ENCODE results near the gene FHOD1.
A peak's percentile ranks its signal among the peaks of the same experiment; 100 is the strongest.

FHOD1 gene

DNA sequence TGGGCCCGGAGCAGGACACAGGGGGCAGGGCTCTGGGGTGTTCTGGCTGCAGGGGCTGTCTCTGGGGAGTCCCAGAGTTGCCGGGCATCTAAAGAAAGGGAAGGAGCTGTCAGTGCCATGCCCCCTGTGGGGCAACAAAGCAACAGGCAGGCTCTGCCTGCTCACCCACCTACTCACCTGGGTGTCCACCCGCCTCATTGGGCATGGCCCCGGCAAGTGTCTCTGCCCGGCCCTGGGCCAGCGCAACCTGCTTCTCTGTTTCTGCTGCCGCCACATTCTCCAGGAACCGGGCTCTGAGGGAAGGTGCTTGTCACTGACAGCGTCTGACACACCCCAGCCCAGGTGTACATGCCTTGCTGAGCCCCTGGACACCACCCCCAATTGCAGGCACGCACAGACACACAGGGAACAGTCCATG lies 13.1 kb downstream of the FHOD1 start:
- no peak for DNase-seq (ENCODE audit: low read depth, low spot score)

DNA sequence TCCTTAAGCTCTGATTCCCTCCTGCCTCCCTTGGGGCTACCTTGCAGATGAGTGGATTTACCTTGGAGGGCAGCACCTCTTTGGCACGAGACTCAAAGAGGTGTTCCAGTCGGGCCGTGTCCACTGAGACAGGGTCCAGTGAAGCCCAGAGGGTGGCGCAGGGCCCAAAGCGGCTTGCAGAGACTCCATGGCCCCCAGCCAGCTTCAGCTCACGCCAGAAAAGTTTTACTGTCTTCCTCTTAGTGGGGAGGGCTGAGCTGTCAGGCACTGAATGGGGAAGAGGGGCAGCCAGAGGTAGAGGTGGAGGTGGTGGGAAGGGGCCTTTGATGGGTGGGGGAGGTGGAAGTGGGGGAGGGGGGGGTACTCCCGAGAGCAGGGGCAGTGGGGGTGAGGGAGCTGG lies 13.7 kb downstream of the FHOD1 start:
- DNase-seq (ENCODE audit: low read depth, low spot score), result no peak

DNA sequence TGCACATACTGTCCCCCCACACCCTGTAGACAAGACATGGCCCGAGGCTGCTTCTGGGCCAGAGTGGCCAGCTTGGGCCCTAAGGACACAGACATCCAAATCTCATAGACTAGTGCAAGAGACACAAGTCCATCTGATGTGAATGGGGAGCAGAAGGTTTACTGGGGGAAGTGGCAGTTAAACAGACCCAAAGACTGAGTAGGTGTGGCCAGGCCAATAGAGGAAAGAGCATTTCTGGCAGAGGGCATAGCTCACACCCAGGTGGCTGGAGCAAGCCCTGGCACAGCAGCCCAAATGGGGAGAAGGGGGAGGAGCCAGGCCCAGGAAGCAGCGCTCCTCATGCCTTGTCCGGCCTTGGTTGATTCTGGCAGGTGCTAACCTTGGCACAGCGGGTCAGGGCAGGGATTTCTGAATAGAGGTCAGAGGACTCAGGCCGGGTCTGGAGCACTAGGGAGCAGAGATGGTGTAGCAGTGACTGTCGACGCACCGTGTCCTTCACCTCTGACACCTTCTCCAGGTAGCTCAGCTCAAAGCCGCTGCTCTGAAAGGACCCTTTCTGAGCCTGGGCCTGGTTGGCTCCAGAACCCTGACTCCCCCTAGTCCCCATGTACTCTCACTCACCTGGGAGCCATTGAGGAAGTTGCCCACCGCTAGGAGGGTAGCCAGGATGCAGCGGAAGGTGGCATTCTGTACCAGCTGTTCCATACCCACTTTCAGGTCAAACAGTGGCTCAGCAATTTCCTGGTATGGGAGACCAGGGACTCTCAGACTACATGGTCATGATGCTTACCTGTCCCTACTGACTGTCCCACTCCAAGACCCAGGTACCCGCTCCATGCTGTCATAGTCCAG lies 16.2 kb downstream of the FHOD1 start:
- DNase-seq (ENCODE audit: low read depth, low spot score), result no peak

DNA sequence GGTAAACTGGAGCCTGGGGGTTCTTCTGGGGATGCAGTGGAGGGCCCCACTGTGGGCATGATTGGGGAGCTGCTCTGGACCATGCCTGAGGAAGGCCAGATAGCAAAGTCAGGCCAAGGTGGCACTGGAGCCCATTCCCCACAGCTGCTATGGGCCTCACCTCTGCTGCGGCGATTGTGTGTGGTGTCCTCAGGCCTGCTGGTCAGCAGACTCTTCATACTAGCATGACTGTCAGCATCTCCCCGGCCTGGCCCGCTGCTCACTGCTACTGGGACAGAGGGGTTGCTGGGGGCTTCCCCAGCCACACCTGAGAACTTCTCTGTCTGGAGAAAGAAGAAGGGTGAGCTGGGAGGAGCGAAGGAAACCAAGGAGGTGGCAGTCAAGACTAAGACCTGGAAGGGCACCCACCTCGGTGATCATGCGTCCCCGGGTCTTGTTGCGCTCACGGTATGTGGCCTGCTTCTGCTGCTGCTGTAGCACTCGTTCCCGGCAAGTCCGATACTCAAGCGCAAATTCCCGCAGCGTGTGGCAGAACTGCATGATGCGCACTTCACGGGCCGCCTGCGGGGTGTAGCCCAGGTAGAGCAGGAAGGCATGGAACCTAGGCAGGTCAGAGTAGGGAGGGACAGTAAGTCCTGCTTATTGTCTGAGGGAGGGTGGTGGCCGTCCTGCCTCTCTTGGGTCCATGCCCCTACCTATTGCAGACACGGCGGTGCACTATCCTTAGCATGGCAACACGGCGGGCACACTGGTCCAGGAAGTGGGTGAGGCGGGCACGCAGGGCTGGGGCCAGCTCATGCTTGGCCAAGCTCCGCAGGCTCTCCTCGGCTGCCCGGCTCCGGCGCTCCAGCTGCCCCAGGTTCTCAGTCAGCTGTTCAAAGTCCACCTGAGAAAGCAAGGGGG lies 17.1 kb downstream of the FHOD1 start:
- DNase-seq (ENCODE audit: low read depth, low spot score), result no peak

DNA sequence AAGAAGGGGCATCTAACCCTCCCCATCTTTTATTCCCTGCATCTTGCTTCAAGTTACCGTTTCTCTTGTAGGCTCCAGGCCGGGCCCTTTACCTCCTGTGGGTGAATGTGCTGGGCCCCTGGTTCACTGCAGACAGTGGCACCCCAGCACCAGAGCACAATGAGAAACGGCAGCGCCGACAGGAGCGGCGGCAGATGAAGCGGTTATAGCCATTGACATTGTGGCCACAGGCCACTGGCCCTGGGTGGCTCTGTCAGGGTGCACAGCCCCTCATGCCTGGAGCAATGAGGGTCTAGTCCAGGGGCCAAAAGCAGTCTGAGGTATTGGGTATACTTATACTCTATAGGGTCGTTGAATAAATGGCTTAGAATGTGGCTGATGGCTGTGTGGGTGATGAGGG lies 18.4 kb downstream of the FHOD1 start:
- no peak for DNase-seq (ENCODE audit: low read depth, low spot score)

DNA sequence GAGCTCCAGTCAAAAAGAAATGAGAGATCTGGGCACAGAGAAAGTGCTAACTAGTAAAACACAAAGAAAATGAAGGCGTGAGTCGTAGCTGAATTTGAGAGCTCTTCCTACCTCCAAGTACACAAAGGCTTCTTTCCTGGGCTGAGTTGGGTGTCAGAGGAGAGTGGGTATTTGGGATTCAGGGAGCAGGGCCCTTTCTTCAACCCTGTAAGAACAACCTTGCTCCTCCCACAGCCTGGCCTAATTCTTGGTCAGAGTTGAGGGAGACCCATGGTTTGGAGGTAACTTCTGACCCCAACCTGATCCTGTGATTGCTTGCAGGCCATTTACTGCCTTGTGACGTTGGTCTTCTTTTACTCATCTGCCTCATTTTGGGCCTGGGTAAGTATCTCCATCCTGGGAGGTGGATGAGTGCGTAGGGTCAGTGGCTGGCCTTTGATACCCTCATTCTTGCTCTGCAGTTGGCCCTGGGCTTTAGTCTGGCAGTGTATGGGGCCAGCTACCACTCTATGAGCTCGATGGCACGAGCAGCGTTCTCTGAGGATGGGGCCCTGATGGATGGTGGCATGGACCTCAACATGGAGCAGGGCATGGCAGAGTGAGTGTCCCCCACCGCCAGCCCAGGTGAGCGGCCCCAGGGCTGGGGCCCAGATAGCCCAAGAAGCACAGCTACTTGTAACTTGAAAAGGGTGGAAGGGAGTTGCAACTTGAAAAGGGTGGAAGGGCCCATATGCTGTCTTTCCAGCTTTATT lies 19.1 kb downstream of the FHOD1 start:
- DNase-seq (ENCODE audit: low read depth, low spot score), result no peak

- DNase-seq (ENCODE audit: low read depth, low spot score), result no peak
These were observed 19.7 kb downstream of the FHOD1 start for GRCh38 chr16:67227567-67227921.

DNA sequence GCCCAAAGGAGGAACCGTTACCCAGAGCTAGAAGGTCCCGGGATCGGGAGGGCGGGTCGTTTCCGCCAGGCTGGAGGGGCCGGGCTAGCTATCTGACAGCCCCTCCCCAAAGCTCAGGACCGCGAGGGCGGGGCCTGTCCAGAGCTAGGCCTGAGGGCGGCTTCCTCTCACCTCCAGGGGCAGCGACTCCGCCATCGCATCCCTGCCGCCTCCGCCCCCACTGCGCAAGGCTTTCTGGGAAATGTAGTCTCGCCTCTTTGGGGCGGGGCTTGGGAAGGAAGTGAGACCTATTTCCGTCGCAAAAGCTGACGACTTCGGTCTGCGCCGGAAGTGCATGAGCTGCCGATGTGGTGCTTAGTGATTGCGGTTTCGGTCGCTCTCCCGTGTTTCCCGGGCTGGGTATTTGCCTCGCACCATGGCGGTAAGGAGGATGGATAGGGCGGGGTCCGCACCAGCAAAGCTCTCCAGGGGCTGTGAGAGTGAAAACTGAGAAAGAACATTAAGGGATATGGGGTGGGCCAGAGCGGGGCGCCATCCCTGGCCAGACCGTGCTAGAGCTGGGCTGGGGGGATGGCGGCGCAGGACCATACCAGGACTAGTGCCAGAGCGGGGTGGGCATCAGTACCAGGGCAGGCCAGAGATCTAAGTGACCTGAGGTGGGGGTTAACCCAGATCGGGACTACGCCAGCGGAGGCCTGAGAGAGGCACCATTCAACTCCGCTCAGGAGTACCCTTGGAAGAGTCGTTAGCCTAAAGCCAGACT lies 20.3 kb downstream of the FHOD1 start, which contains the start of gene TMEM208:
TMEM208 (plus strand) TSS at position 327 of the 763 bp plus-strand sequence; CDS start at position 416, 89 bp downstream.
- DNase-seq (ENCODE audit: low read depth, low spot score), result peak; percentile 97

GRCh38 chr16:67226295-67226803 lies 20.9 kb downstream of the FHOD1 start:
- DNase-seq (ENCODE audit: low read depth, low spot score), result no peak

- no peak for DNase-seq (ENCODE audit: low read depth, low spot score)
These were observed 23.3 kb downstream of the FHOD1 start for GRCh38 chr16:67223992-67224391.

DNA sequence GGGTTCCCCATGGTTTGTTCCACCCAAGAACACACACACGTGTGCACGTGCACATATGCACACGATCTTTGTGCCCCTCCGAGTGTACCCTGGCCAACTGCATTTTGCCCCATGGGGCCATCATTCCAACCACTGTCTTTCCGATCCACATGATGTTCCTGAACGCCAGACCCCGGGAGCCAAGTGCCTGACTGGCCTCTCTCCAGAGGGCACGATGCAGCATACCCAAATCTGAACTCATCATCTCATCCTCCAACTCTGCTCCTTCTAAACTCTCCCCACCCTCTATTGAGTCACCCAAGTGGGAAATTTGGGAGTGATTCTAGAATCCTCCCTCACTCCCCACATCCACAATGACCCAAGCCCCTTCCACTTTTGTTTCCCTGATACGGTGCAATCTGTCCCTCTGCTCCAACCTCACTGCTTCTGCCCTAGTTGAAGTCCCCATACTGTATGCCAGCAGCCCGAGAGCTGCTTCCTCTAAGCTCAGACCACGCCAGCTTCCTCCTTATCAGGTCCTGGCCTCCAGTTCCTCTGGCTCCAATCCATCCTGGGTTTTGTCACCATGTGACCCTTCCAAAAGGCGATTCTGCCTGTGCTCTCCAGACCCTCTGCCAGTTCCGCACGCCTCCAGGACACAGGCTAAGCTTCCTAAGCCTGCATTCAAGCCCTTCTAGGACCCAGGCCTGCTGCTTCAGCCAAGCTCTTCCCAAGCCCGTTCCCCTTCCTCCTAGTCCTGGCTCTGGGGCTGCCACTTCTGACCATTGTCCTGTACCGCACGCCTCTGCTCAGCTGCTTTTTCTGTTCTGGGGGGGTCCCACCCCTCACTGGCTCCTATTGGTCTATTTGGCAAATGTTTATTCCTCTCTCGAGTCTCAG lies 30.4 kb downstream of the FHOD1 start:
- DNase-seq (ENCODE audit: low read depth, low spot score), result no peak

GRCh38 chr16:67215706-67216105 lies 31.6 kb downstream of the FHOD1 start:
- DNase-seq (ENCODE audit: low read depth, low spot score), result no peak

DNA sequence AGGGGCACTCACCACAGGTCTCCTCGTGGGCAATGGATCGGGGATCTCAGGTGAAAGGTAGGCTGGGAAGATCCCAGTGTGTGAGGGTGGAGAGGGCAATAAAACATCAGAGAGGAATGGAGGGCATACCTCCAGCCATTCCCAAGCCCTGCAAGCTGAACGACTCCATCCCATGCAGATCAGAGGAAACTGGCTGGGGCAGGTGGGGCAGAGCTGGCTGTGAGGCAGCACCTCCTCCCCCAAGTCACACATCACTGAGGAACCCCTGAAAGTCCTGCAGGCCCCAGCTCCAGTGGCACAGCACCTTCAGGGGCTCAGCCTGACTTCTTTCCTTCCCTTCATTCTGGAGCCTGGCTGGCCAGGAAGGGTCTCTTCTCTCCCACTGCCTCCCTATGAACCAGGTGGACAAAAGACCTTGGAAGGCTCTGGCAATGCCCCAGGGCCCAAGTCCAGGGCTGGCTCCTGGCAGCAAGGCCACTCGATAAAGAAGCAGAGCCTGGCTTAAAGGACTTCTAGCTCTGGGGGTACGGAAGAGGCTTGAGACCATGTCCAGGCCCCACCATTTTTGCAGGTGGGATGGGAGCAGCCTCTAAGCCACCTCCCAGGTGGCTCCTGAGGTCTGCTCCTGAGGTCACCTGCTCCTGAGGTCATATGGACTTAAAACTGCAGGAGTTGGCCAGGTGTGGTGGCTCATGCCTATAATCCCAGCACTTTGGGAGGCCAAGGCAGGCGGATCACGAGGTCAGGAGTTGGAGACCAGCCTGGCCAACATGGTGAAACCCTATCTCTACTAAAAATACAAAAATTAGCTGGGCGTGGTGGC lies 33.9 kb downstream of the FHOD1 start:
- no peak for DNase-seq (ENCODE audit: low read depth, low spot score)

DNA sequence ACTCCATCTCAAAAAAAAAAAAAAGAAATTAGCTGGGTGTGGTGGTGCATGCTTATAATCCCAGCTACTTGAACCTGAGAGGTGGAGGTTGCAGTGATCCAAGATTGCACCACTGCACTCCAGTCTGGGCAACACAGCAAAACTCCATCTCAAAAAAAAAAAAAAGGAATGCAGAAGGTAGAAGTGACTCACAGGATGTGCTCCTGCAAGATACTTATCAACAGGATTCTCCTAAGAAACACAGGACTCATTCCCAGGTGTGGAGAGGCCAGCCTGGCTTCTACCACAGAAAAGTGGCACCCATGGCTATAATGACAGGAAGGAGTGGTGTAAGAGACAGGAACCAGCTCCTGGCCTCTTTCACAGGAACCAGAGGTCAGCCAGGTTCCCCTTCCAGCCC lies 34.5 kb downstream of the FHOD1 start:
- no peak for DNase-seq (ENCODE audit: low read depth, low spot score)

DNA sequence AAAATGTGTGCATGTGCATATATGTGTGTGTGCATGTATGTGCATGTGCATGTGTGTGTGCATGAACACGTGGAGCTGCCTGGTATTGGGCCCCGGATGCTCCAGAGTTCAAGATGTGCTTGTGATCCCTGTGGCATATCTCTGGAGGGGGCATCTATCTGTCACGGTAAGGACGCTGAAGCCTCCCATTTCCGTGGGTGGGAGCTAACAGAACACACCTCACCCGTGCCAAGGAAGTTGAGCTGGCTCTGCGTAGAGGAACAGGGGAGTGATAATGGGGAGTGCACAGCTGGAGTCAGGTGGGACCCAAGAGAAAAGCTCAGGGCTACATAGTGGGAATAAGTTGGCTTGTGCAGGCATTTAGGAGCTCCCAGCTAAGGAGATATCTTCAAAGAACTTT lies 35.6 kb downstream of the FHOD1 start:
- DNase-seq (ENCODE audit: low read depth, low spot score), result no peak

GRCh38 chr16:67210069-67210937 lies 37.0 kb downstream of the FHOD1 start:
- DNase-seq (ENCODE audit: low read depth, low spot score), result no peak

- no peak for DNase-seq (ENCODE audit: low read depth, low spot score)
These were observed 37.7 kb downstream of the FHOD1 start for GRCh38 chr16:67209565-67209964.

Data from brain pericyte (primary cell).